ENCODE results near the gene RARA. TPM values are rescaled to one million over a fixed set of nuclear protein-coding genes. Genes with fewer than 3 reads are reported as not detected.
A peak's percentile ranks its signal among the peaks of the same experiment; 100 is the strongest.

The RARA gene
- total RNA-seq, 6 donors from 2014 or later: 45.7 to 95.6 (median 85.9) TPM

DNA sequence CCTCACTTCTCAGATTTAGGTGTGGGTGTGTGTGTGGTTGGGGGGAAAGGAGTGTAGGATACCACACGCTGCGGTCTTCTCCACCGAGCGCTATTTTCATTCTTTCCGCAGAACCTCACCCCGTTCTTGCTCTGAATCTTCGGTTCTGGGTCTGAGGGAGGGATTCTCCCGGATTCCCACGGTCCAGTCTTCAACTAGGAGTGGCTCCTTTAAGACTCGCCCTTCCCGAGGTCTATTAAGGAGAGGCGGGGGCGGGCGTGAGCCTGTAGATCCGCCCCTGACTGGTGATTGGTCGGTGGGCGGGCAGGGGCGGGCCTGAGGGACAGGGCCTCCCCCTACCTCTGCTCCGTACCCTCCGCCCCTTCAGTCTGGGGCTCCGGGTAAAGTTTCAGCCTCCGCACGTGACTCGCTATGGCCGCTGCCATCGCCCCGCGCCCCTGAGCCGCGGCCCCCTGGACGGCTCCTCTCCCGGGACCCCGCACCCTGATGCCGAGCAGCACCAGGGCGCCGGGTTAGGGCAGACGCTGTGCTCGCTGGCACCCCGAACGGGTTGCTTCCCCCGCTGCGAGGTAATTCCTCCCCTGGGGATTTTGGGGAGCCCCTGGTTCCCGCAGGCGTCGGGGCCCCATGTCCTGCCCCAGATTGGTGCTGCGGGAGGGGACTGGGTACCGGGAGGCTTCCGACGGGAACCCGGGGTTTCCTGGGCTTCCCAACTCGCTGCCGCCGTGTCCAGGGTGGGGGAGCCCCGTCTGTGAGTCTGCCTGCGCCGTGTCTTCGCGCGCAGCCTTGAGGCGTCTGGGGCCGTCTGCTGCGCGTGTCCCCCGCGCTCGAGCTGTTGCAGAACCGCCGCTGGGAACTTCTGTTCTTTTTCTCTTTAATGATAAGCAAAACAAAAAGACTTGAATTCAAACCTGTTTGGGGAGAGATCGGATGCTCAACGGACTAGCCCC lies 9.2 kb downstream of the RARA start:
- H3K36me3 ChIP-seq: no peaks in the 10 kb centered on the region
- no peaks in the 10 kb centered on the region for H3K9me3 ChIP-seq
- no peaks in the 10 kb centered on the region for H3K27me3 ChIP-seq
- DNase-seq (peak; percentile 98 to 99), ATAC-seq (ENCODE audit: low FRiP score in 2 of 2) (peak; percentile 92 to 95)
- 1% methylated on average over 14 to 55 of the region's 70 CpGs for WGBS, 2 donors
- peak; percentile 76 to 88 for TF ChIP-seq POLR2AphosphoS5 (IDR thresholded peaks at IDR 0.05)
- TF ChIP-seq, protein P1, sequence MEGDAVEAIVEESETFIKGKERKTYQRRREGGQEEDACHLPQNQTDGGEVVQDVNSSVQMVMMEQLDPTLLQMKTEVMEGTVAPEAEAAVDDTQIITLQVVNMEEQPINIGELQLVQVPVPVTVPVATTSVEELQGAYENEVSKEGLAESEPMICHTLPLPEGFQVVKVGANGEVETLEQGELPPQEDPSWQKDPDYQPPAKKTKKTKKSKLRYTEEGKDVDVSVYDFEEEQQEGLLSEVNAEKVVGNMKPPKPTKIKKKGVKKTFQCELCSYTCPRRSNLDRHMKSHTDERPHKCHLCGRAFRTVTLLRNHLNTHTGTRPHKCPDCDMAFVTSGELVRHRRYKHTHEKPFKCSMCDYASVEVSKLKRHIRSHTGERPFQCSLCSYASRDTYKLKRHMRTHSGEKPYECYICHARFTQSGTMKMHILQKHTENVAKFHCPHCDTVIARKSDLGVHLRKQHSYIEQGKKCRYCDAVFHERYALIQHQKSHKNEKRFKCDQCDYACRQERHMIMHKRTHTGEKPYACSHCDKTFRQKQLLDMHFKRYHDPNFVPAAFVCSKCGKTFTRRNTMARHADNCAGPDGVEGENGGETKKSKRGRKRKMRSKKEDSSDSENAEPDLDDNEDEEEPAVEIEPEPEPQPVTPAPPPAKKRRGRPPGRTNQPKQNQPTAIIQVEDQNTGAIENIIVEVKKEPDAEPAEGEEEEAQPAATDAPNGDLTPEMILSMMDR (IDR thresholded peaks at IDR 0.05): no peak
- TF ChIP-seq POLR2A (IDR thresholded peaks at IDR 0.05): peak in 3 of 4 donors; percentile 62 to 88 (median 67)
- H3K4me3 ChIP-seq: peak overlapping the region; percentile 82 to 98 (median 88)
- H3K27ac ChIP-seq: peak overlapping the region; percentile 93 to 96 (median 96)
- peaks cover 88 to 96% (median 90%) of the 10 kb centered on the region in 4 donors for H3K4me1 ChIP-seq

DNA sequence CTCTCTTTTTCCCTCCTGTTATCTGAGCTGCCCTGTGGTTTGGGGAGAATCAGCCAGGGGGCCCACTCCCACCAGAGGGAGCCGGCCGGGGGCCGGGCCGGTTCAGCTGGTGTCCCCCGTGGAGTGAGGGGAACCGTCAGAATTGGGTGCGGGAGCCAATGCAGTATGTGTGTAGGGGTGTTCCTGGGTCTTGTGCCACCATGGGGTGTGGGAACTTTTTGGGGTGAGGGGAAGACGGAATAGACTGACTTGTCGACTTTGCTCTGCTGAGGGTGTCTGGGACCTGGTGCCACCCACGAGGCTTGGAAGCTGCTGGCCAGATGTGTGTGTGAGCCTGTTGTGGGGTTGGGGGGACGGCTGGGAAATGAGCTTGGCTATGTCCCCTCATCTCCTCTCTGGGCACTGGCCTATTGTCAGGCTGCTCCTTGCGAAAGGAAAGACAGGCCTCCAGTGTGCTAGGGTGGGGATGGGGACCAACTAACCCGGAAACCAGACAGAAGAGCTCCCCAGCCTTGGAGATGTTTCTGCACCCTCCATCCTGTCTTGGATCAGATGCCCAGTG lies 9.9 kb downstream of the RARA start:
- no peak for ATAC-seq (ENCODE audit: low FRiP score in 2 of 2)
- Histone ChIP-seq H3K27ac (peak overlapping the region; percentile 93 to 96 (median 96)), H3K27me3 (no peaks in the 10 kb centered on the region), H3K9me3 (no peaks in the 10 kb centered on the region), H3K4me1 (peaks cover 91 to 96% (median 91%) of the 10 kb centered on the region in 4 donors), H3K4me3 (peak overlapping the region; percentile 82 to 98 (median 88)), H3K36me3 (no peaks in the 10 kb centered on the region)
- WGBS, 2 donors: 3% methylated on average over 9 to 13 of the region's 13 CpGs
- DNase-seq: peak in 1 of 2 donors; percentile 85
- TF ChIP-seq, protein P1 (IDR thresholded peaks at IDR 0.05): peak in 3 of 6 experiments; percentile 20 to 28 (median 26)
- no peak for TF ChIP-seq POLR2A (IDR thresholded peaks at IDR 0.05)

DNA sequence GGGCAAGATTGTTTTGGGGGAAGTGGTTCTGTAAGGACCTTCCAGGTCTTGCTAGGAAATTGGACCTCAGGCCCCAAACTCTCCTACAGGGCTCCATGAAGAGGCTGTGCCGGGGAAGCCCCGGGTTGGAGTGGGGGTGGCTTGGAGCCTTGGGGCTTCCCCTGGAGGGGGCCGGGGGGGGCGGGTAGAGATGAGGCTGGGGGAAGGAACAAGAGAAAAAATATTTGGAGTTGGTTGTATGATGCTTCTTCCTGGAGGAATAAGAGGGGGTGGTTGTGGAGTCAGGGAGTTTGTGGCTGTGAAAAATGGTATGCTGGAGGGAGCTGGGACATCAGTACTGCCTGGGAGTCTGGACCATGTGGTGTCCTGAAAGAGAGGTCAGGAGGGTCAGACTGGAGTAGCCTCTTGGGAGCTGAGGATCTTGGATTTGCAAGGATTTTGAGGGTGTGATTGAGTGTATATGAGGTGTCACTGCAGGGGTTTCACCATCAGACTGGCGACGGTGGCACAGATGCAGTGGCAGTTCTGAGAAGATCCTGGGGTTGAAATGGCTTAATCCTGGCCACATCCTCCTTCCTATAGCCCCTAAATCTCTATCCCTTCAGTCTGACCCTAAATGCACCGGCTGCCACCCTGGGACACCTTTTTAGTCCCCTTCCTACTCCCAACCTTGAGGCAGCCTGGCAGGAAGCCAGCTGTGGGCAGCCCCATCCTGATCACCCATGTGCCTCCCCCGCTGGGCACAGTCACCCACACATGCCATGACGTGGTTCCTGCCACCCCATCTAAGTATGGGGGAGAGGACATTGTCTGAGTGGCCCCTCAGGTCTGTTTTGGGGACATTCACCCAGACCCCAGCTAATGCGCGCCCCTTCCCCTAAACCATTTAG lies 10.9 kb downstream of the RARA start:
- peak overlapping the region; percentile 93 to 96 (median 96) for H3K27ac ChIP-seq
- WGBS, 2 donors: 28 to 38% methylated on average over 10 of the region's 11 CpGs
- ATAC-seq (ENCODE audit: low FRiP score in 2 of 2) (no peak), DNase-seq (peak in 1 of 2 donors; percentile 81)
- H3K9me3 ChIP-seq: no peaks in the 10 kb centered on the region
- TF ChIP-seq POLR2AphosphoS5 (IDR thresholded peaks at IDR 0.05) (peak in 1 of 2 donors; percentile 46), POLR2A (IDR thresholded peaks at IDR 0.05) (peak in 1 of 4 donors; percentile 8)
- TF ChIP-seq, protein P1 (IDR thresholded peaks at IDR 0.05): no peak
- H3K4me1 ChIP-seq: peaks cover 91 to 96% (median 91%) of the 10 kb centered on the region in 4 donors
- H3K4me3 ChIP-seq: peak overlapping the region; percentile 82 to 98 (median 88)
- H3K27me3 ChIP-seq: no peaks in the 10 kb centered on the region
- no peaks in the 10 kb centered on the region for H3K36me3 ChIP-seq

DNA sequence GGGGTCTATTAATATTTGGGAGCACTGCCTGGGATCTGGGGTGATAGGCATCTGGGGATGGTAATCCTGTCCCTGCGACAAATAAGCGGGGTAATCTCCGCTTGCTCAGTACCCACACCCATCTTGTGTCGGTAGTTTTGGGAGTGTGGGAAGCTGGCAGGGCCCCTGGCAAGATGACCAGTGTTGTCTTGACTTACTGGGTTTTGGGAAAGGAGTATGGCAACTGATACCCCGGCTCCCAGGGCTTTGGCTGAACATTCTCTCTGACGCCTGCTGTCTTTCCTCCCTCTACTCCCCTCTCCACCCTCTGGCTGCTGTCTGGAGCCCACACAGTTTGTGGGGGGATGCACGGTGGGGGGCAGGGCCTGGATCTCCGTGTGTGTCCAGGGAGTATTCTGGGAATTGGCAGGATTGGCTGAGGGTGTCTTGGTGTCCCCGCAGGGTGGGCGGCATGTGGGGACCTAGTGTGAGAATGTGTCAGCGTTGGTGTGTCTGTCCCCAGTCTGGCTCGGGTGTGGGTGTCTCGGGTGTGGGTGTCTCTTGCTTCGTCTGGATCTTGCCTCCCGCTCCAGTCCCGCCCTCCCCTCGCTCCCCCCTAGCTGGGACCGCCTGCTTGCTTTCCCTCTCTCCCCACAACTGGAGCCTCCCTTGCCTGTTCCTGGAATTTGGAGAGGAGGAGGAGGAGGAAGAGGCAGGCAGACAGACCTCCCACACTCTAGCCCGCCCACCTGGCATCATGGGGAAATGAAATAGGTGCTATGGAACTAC lies 12.0 kb downstream of the RARA start:
- ATAC-seq (ENCODE audit: low FRiP score in 2 of 2) (peak in 1 of 2 donors; percentile 38), DNase-seq (peak in 1 of 2 donors; percentile 48)
- Histone ChIP-seq H3K9me3 (no peaks in the 10 kb centered on the region), H3K27ac (peak overlapping the region; percentile 93 to 96 (median 96)), H3K4me3 (peak overlapping the region in 3 of 4 donors; percentile 82 to 92 (median 83)), H3K27me3 (no peaks in the 10 kb centered on the region), H3K36me3 (no peaks in the 10 kb centered on the region), H3K4me1 (peaks cover 91 to 96% (median 92%) of the 10 kb centered on the region in 4 donors)
- WGBS, 2 donors: 0 to 36% methylated on average over 1 to 18 of the region's 19 CpGs
- TF ChIP-seq POLR2A (IDR thresholded peaks at IDR 0.05): peak in 1 of 4 donors; percentile 41
- peak in 1 of 2 donors; percentile 36 for TF ChIP-seq POLR2AphosphoS5 (IDR thresholded peaks at IDR 0.05)
- TF ChIP-seq, protein P1 (IDR thresholded peaks at IDR 0.05): no peak

All from upper lobe of left lung (tissue), 6 donors.